Cardiac fibroblast (primary cell): Measurements from ENCODE around the gene GDF10.

Source experiments
- DNase-seq, 2 donors: peaks; one replicate each; pipeline versions ENCODE4 v3.0.0 to v3.0.0-alpha.2; 2010; ENCODE audit warnings: low read depth in 2 of 2
- H3K4me3 ChIP-seq, 2 donors: replicated peaks in 1 of 2; 1 replicate in 1 of 2; 2 replicates in 1 of 2; pipeline ENCODE4 v1.5.1; 2011; ENCODE audit warnings: low read depth in 2 of 2, low read length in 2 of 2, mild to moderate bottlenecking in 2 of 2, moderate library complexity in 1 of 2
- TF ChIP-seq, protein P1 (sequence below): IDR thresholded peaks from one replicate; pipeline ENCODE4 v1.5.1; 2011; ENCODE audit warnings: low read depth, mild to moderate bottlenecking, low read length, inconsistent platforms

Gene GDF10

GRCh38 chr10:47260505-47261111, 39.4 kb upstream of the GDF10 start:
- H3K4me3 ChIP-seq = no peak overlapping the region
- TF ChIP-seq, protein P1, sequence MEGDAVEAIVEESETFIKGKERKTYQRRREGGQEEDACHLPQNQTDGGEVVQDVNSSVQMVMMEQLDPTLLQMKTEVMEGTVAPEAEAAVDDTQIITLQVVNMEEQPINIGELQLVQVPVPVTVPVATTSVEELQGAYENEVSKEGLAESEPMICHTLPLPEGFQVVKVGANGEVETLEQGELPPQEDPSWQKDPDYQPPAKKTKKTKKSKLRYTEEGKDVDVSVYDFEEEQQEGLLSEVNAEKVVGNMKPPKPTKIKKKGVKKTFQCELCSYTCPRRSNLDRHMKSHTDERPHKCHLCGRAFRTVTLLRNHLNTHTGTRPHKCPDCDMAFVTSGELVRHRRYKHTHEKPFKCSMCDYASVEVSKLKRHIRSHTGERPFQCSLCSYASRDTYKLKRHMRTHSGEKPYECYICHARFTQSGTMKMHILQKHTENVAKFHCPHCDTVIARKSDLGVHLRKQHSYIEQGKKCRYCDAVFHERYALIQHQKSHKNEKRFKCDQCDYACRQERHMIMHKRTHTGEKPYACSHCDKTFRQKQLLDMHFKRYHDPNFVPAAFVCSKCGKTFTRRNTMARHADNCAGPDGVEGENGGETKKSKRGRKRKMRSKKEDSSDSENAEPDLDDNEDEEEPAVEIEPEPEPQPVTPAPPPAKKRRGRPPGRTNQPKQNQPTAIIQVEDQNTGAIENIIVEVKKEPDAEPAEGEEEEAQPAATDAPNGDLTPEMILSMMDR = no peak
- no peak for DNase-seq

DNA sequence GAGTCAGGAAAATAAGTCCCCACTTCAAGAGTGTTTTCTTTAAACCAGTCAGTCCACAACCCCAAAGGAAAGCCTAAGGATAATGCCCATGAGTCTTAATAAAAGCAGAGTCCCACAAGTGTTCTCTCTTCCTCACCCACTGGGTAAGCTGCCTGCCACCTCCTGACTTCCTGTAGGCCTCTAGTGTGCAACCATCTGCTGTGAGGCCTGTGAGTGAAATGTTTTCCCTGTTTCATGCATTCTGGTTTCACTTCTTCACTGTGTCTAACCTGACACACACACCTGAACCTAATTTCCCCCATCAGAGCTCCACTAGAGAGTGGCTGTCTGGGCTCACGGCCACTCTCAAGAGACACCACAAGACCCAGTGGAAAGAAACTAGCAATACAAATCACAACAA, 38.9 kb upstream of the GDF10 start:
- TF ChIP-seq, protein P1 = no peak
- H3K4me3 ChIP-seq = no peak overlapping the region
- DNase-seq = no peak

GRCh38 chr10:47261556-47261955, 38.4 kb upstream of the GDF10 start:
- TF ChIP-seq, protein P1 = no peak
- no peak overlapping the region for H3K4me3 ChIP-seq
- no peak for DNase-seq

DNA sequence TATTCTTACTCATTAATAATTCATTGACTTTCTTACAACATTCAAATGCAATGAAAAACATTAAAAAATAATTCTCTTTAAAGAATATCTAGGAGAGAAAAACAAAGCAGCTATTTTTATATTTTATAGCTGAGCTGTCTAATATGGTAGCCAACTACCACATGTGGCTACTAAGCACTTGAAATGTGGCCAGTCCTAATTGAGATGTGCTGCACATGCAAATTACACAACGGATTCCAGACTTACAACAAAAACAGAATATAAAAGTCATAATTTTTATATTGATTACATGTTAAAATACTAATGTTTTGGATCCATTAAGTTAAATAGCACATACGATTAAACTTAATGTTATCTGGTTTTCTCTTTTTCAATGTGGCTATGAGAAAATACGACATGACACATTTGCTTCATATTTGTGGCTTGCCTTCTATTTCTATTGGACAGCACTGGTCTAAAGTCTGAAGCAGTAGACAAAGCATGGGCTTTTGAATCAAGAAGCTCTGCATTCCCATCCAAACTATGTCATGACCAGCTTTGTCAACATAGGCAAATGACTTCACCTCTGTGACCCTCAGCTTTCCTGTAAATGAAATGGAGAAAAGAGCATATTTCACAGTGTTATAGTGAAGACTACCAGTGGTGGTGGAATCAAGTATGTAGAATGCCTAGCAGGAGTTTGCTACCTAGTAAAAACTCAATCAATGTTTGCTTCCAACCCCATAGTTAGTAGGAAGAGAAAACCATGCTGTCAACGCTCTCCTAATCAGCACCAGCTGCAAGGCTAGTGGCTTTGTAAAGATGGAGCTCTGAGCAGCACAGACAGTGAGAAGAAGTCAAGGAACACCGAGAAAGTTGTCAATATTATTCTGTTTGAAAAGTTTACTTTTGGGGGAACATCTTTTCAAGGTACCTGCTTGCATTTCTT, 37.1 kb upstream of the GDF10 start:
- TF ChIP-seq, protein P1 = no peak
- peak in 1 of 2 donors; percentile 45 for DNase-seq

GRCh38 chr10:47264797-47265281, 35.2 kb upstream of the GDF10 start:
- TF ChIP-seq, protein P1 = no peak
- no peak for DNase-seq
- H3K4me3 ChIP-seq = no peak overlapping the region

More for the DNA sequence above, 37.1 kb upstream of the GDF10 start:
- H3K4me3 ChIP-seq = no peak overlapping the region

DNA sequence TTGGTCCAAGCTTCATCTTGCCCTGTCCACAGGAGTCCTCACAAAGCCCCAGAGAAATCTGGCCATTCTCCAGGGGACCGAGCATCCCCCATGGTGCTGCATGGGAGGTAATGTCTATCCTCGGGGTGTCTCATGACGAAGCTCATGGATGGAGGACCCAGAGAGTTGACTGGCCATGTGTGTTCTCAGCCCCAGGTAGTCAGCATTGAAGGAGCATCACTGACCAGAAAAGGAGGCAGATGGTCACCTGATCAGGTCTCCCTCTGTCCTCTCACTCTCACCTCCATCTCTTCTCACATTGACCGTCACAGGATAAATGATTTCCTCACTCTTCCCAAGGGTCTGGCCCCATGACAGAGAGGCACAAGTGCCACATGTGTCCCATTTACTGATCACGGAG, 33.4 kb upstream of the GDF10 start:
- H3K4me3 ChIP-seq = no peak overlapping the region
- TF ChIP-seq, protein P1 = no peak
- no peak for DNase-seq
